ENCODE data around the gene SCCPDH.
"Not testable (repeated sequence)": the region's sequence is repeated elsewhere in the genome, so short reads cannot be mapped to it uniquely, and the experiment has no call there.

The SCCPDH gene

GRCh38 chr1:246709835-246710234 lies 14.4 kb upstream of the SCCPDH start:
- H3K4me1 ChIP-seq (ENCODE audit: control insufficient read depth in 1 of 2, insufficient read depth in 2 of 2, low read length in 2 of 2), result no peaks in the 10 kb centered on the region
- no peaks in the 10 kb centered on the region for H3K27me3 ChIP-seq (ENCODE audit: low read depth, low read length)
- no peak overlapping the region for H3K4me3 ChIP-seq (ENCODE audit: low read depth in 1 of 2, low read length in 2 of 2)
- H3K27ac ChIP-seq (ENCODE audit: low read length), result no peak overlapping the region
- H3K9me3 ChIP-seq (ENCODE audit: control insufficient read depth in 1 of 2, low read length in 2 of 2), result no peaks in the 10 kb centered on the region
- no peaks in the 10 kb centered on the region for H3K36me3 ChIP-seq (ENCODE audit: control insufficient read depth in 1 of 2, insufficient read depth in 2 of 2, low read length in 2 of 2)

- no peaks in the 10 kb centered on the region for H3K4me1 ChIP-seq (ENCODE audit: control insufficient read depth in 1 of 2, insufficient read depth in 2 of 2, low read length in 2 of 2)
- no peaks in the 10 kb centered on the region for H3K9me3 ChIP-seq (ENCODE audit: control insufficient read depth in 1 of 2, low read length in 2 of 2)
- no peak overlapping the region for H3K27ac ChIP-seq (ENCODE audit: low read length)
- H3K4me3 ChIP-seq (ENCODE audit: low read depth in 1 of 2, low read length in 2 of 2), result no peak overlapping the region
- H3K36me3 ChIP-seq (ENCODE audit: control insufficient read depth in 1 of 2, insufficient read depth in 2 of 2, low read length in 2 of 2), result no peaks in the 10 kb centered on the region
- no peaks in the 10 kb centered on the region for H3K27me3 ChIP-seq (ENCODE audit: low read depth, low read length)
Measured at GRCh38 chr1:246711548-246712003, 12.6 kb upstream of the SCCPDH start.

- H3K36me3 ChIP-seq (ENCODE audit: control insufficient read depth in 1 of 2, insufficient read depth in 2 of 2, low read length in 2 of 2); H3K4me1 ChIP-seq (ENCODE audit: control insufficient read depth in 1 of 2, insufficient read depth in 2 of 2, low read length in 2 of 2); H3K9me3 ChIP-seq (ENCODE audit: control insufficient read depth in 1 of 2, low read length in 2 of 2); H3K27ac ChIP-seq (ENCODE audit: low read length); H3K27me3 ChIP-seq (ENCODE audit: low read depth, low read length); H3K4me3 ChIP-seq (ENCODE audit: low read depth in 1 of 2, low read length in 2 of 2): not testable (repeated sequence)
Measured at GRCh38 chr1:246712428-246712827, 11.8 kb upstream of the SCCPDH start.

GRCh38 chr1:246719361-246719760 lies 4.8 kb upstream of the SCCPDH start:
- H3K4me1 ChIP-seq (ENCODE audit: control insufficient read depth in 1 of 2, insufficient read depth in 2 of 2, low read length in 2 of 2); H3K27me3 ChIP-seq (ENCODE audit: low read depth, low read length); H3K4me3 ChIP-seq (ENCODE audit: low read depth in 1 of 2, low read length in 2 of 2); H3K36me3 ChIP-seq (ENCODE audit: control insufficient read depth in 1 of 2, insufficient read depth in 2 of 2, low read length in 2 of 2); H3K9me3 ChIP-seq (ENCODE audit: control insufficient read depth in 1 of 2, low read length in 2 of 2); H3K27ac ChIP-seq (ENCODE audit: low read length): not testable (repeated sequence)

DNA sequence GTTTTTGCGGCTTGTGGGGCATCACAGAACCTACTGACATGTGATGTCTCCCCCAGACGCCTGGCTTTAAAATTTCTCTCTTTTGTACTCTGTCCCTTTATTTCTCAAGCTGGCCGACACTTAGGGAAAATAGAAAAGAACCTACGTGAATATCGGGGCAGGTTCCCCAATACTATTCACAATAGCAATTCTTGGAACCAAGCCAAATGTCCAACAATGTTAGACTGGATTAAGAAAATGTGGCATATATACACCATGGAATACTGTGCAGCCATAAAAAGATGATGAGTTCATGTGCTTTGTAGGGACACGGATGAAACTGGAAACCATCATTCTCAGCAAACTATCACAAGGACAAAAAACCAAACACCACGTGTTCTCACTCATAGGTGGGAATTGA lies 3.4 kb upstream of the SCCPDH start:
- H3K27ac ChIP-seq (ENCODE audit: low read length); H3K4me1 ChIP-seq (ENCODE audit: control insufficient read depth in 1 of 2, insufficient read depth in 2 of 2, low read length in 2 of 2); H3K27me3 ChIP-seq (ENCODE audit: low read depth, low read length); H3K36me3 ChIP-seq (ENCODE audit: control insufficient read depth in 1 of 2, insufficient read depth in 2 of 2, low read length in 2 of 2); H3K4me3 ChIP-seq (ENCODE audit: low read depth in 1 of 2, low read length in 2 of 2); H3K9me3 ChIP-seq (ENCODE audit: control insufficient read depth in 1 of 2, low read length in 2 of 2): not testable (repeated sequence)

DNA sequence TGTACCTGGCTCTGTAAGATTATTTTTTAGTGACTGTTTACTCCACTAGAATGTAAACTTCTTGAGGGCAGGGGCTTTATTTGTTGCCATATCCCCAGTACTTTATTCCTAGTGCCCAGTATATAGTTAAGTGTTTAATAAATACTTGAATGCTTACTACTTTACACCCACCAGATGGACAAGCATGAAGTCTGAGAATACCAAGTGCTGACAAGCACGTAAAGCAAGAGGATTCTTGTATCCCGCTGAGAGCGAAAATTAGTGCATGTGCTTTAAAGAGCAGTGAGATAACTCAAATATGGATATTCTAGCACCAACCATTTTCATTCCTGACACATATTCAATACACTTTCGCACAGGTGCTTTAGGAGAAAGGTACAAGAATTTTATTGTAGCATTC lies 1.5 kb upstream of the SCCPDH start:
- Histone ChIP-seq H3K9me3 (ENCODE audit: control insufficient read depth in 1 of 2, low read length in 2 of 2) (no peaks in the 10 kb centered on the region), H3K4me3 (ENCODE audit: low read depth in 1 of 2, low read length in 2 of 2) (no peak overlapping the region), H3K27me3 (ENCODE audit: low read depth, low read length) (no peaks in the 10 kb centered on the region), H3K27ac (ENCODE audit: low read length) (no peak overlapping the region), H3K36me3 (ENCODE audit: control insufficient read depth in 1 of 2, insufficient read depth in 2 of 2, low read length in 2 of 2) (peaks cover 5 to 8% of the 10 kb centered on the region in 2 donors), H3K4me1 (ENCODE audit: control insufficient read depth in 1 of 2, insufficient read depth in 2 of 2, low read length in 2 of 2) (peaks cover 2 to 10% of the 10 kb centered on the region in 2 donors)

GRCh38 chr1:246724731-246725095 lies 504 bp downstream of the SCCPDH start:
- peaks cover 20% of the 10 kb centered on the region in 2 donors for H3K36me3 ChIP-seq (ENCODE audit: control insufficient read depth in 1 of 2, insufficient read depth in 2 of 2, low read length in 2 of 2)
- H3K4me3 ChIP-seq (ENCODE audit: low read depth in 1 of 2, low read length in 2 of 2), result peak overlapping the region; percentile 89

DNA sequence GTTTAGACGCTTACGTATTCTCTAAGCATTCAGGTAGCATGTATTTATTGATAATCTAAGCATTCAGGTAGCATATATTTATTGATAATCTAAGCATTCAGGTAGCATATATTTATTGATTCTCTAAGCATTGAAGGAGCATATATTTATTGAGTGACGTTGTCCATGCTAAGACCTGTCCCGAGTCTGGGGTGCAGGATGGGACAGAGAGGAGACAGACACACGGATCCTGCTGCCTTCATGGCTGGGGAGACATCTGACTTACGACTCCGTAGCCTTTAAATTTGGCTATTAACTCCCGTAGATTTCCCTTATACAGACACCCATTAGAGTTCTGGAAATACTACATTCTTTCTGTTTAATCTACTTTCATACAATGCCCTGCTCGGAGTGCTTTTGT lies 982 bp downstream of the SCCPDH start:
- peak overlapping the region; percentile 89 for H3K4me3 ChIP-seq (ENCODE audit: low read depth in 1 of 2, low read length in 2 of 2)
- H3K36me3 ChIP-seq (ENCODE audit: control insufficient read depth in 1 of 2, insufficient read depth in 2 of 2, low read length in 2 of 2), result peaks cover 22 to 25% of the 10 kb centered on the region in 2 donors
- H3K27ac ChIP-seq (ENCODE audit: low read length), result peak overlapping the region; percentile 89
- H3K4me1 ChIP-seq (ENCODE audit: control insufficient read depth in 1 of 2, insufficient read depth in 2 of 2, low read length in 2 of 2), result peaks cover 3 to 12% of the 10 kb centered on the region in 2 donors
- H3K27me3 ChIP-seq (ENCODE audit: low read depth, low read length), result no peaks in the 10 kb centered on the region
- no peaks in the 10 kb centered on the region for H3K9me3 ChIP-seq (ENCODE audit: control insufficient read depth in 1 of 2, low read length in 2 of 2)

More at GRCh38 chr1:246724731-246725095, 504 bp downstream of the SCCPDH start:
- no peaks in the 10 kb centered on the region for H3K9me3 ChIP-seq (ENCODE audit: control insufficient read depth in 1 of 2, low read length in 2 of 2)
- peak overlapping the region; percentile 89 for H3K27ac ChIP-seq (ENCODE audit: low read length)
- H3K4me1 ChIP-seq (ENCODE audit: control insufficient read depth in 1 of 2, insufficient read depth in 2 of 2, low read length in 2 of 2), result peaks cover 3 to 12% of the 10 kb centered on the region in 2 donors
- H3K27me3 ChIP-seq (ENCODE audit: low read depth, low read length), result no peaks in the 10 kb centered on the region

DNA sequence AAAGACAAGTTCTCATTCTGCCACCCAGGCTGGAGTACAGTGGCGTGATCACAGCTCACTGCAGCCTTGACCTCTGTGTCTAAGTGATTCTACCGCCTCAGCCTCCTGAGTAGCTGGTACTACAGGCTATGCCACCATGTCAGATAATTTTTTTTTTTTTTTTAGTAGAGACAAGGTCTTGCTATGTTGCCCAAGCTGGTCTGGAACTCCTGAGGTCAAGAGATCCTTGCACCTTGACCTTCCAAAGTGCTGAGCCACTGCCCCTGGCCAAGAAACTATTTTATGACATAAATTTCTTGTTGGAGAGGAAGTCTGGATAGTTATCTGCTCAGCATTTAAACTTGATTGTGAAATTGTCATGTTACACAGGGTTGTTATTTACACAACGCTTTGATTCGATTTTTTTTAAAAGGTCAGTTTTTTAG lies 2.1 kb downstream of the SCCPDH start:
- no peak overlapping the region for H3K4me3 ChIP-seq (ENCODE audit: low read depth in 1 of 2, low read length in 2 of 2)
- peak overlapping the region; percentile 32 for H3K27ac ChIP-seq (ENCODE audit: low read length)

GRCh38 chr1:246726881-246727280 lies 2.7 kb downstream of the SCCPDH start:
- Histone ChIP-seq H3K27ac (ENCODE audit: low read length) (peak overlapping the region; percentile 32), H3K36me3 (ENCODE audit: control insufficient read depth in 1 of 2, insufficient read depth in 2 of 2, low read length in 2 of 2) (peaks cover 25 to 41% of the 10 kb centered on the region in 2 donors), H3K27me3 (ENCODE audit: low read depth, low read length) (no peaks in the 10 kb centered on the region), H3K4me1 (ENCODE audit: control insufficient read depth in 1 of 2, insufficient read depth in 2 of 2, low read length in 2 of 2) (peaks cover 3 to 12% of the 10 kb centered on the region in 2 donors), H3K9me3 (ENCODE audit: control insufficient read depth in 1 of 2, low read length in 2 of 2) (no peaks in the 10 kb centered on the region), H3K4me3 (ENCODE audit: low read depth in 1 of 2, low read length in 2 of 2) (no peak overlapping the region)

More for the DNA sequence above, 2.1 kb downstream of the SCCPDH start:
- Histone ChIP-seq H3K27me3 (ENCODE audit: low read depth, low read length) (no peaks in the 10 kb centered on the region), H3K9me3 (ENCODE audit: control insufficient read depth in 1 of 2, low read length in 2 of 2) (no peaks in the 10 kb centered on the region), H3K36me3 (ENCODE audit: control insufficient read depth in 1 of 2, insufficient read depth in 2 of 2, low read length in 2 of 2) (peaks cover 25 to 35% of the 10 kb centered on the region in 2 donors), H3K4me1 (ENCODE audit: control insufficient read depth in 1 of 2, insufficient read depth in 2 of 2, low read length in 2 of 2) (peaks cover 3 to 12% of the 10 kb centered on the region in 2 donors)

DNA sequence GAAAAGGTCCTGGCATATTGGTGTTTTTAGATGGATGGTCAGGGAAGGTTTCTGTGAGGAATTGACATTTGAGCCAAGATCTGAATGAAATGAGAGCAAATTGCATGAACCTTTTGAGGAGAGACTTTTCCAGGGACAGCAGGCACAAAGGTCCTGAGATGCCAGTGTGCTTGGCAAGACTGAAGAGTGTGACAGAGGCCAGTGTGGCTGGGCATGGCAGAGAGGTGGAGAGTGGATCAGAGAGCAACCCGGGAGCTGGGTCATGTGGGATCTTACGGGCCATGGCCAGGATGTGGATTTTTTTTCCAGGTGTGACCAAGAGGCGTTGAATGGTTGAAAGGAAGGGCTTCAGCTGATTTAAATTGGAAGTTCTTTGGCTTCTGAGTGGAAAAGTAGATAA lies 3.4 kb downstream of the SCCPDH start:
- H3K27me3 ChIP-seq (ENCODE audit: low read depth, low read length), result no peaks in the 10 kb centered on the region
- H3K4me1 ChIP-seq (ENCODE audit: control insufficient read depth in 1 of 2, insufficient read depth in 2 of 2, low read length in 2 of 2), result peaks cover 3 to 12% of the 10 kb centered on the region in 2 donors
- H3K36me3 ChIP-seq (ENCODE audit: control insufficient read depth in 1 of 2, insufficient read depth in 2 of 2, low read length in 2 of 2), result peaks cover 25 to 46% of the 10 kb centered on the region in 2 donors
- H3K9me3 ChIP-seq (ENCODE audit: control insufficient read depth in 1 of 2, low read length in 2 of 2), result no peaks in the 10 kb centered on the region
- no peak overlapping the region for H3K4me3 ChIP-seq (ENCODE audit: low read depth in 1 of 2, low read length in 2 of 2)
- H3K27ac ChIP-seq (ENCODE audit: low read length), result peak overlapping the region; percentile 72

- Histone ChIP-seq H3K9me3 (ENCODE audit: control insufficient read depth in 1 of 2, low read length in 2 of 2) (no peaks in the 10 kb centered on the region), H3K27me3 (ENCODE audit: low read depth, low read length) (no peaks in the 10 kb centered on the region), H3K36me3 (ENCODE audit: control insufficient read depth in 1 of 2, insufficient read depth in 2 of 2, low read length in 2 of 2) (peaks cover 25 to 50% of the 10 kb centered on the region in 2 donors), H3K27ac (ENCODE audit: low read length) (no peak overlapping the region), H3K4me3 (ENCODE audit: low read depth in 1 of 2, low read length in 2 of 2) (no peak overlapping the region), H3K4me1 (ENCODE audit: control insufficient read depth in 1 of 2, insufficient read depth in 2 of 2, low read length in 2 of 2) (peaks cover 3 to 12% of the 10 kb centered on the region in 2 donors)
Measured at GRCh38 chr1:246728311-246728710, 4.1 kb downstream of the SCCPDH start.

Measured in muscle layer of duodenum (tissue), 2 donors.